ENCODE measurements around the gene OPCML. TPM values are rescaled to one million over a fixed set of nuclear protein-coding genes. Genes with fewer than 3 reads are reported as not detected.

The OPCML gene
- polyA plus RNA-seq, 1 donor from 2014 or later: 11.6 TPM

DNA sequence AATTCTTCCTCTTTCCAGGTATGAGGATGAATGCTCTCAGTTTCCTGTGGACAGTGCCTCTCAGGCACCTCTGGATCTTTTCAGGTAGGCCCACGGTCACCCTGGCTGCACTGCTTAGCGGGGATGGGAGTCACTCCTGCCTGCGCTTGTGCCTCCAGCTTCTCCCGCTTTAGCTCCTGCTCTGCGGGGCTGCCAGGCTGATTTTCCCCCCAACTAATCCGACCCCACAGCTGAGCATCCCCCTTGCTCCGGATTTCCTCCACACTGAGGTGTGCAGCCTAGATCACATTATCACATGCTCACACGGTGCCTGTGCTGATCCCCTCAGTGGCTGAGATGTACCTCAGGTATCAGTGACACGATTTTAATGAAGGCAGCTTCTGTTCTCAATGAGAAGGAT lies 879.1 kb downstream of the OPCML start:
- no peaks in the 10 kb centered on the region for H3F3A ChIP-seq (ENCODE audit: insufficient read depth, low read length, poor library complexity, severe bottlenecking)
- H3K9me3 ChIP-seq (ENCODE audit: low read length): no peaks in the 10 kb centered on the region
- H3K4me3 ChIP-seq (ENCODE audit: low read length): no peak overlapping the region
- TF ChIP-seq, protein P1, sequence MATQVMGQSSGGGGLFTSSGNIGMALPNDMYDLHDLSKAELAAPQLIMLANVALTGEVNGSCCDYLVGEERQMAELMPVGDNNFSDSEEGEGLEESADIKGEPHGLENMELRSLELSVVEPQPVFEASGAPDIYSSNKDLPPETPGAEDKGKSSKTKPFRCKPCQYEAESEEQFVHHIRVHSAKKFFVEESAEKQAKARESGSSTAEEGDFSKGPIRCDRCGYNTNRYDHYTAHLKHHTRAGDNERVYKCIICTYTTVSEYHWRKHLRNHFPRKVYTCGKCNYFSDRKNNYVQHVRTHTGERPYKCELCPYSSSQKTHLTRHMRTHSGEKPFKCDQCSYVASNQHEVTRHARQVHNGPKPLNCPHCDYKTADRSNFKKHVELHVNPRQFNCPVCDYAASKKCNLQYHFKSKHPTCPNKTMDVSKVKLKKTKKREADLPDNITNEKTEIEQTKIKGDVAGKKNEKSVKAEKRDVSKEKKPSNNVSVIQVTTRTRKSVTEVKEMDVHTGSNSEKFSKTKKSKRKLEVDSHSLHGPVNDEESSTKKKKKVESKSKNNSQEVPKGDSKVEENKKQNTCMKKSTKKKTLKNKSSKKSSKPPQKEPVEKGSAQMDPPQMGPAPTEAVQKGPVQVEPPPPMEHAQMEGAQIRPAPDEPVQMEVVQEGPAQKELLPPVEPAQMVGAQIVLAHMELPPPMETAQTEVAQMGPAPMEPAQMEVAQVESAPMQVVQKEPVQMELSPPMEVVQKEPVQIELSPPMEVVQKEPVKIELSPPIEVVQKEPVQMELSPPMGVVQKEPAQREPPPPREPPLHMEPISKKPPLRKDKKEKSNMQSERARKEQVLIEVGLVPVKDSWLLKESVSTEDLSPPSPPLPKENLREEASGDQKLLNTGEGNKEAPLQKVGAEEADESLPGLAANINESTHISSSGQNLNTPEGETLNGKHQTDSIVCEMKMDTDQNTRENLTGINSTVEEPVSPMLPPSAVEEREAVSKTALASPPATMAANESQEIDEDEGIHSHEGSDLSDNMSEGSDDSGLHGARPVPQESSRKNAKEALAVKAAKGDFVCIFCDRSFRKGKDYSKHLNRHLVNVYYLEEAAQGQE (IDR thresholded peaks at IDR 0.05; ENCODE audit: borderline replicate concordance): no peak
- TF ChIP-seq, protein P2, sequence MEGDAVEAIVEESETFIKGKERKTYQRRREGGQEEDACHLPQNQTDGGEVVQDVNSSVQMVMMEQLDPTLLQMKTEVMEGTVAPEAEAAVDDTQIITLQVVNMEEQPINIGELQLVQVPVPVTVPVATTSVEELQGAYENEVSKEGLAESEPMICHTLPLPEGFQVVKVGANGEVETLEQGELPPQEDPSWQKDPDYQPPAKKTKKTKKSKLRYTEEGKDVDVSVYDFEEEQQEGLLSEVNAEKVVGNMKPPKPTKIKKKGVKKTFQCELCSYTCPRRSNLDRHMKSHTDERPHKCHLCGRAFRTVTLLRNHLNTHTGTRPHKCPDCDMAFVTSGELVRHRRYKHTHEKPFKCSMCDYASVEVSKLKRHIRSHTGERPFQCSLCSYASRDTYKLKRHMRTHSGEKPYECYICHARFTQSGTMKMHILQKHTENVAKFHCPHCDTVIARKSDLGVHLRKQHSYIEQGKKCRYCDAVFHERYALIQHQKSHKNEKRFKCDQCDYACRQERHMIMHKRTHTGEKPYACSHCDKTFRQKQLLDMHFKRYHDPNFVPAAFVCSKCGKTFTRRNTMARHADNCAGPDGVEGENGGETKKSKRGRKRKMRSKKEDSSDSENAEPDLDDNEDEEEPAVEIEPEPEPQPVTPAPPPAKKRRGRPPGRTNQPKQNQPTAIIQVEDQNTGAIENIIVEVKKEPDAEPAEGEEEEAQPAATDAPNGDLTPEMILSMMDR (IDR thresholded peaks at IDR 0.05; ENCODE audit: poor library complexity, severe bottlenecking): no peak
- TF ChIP-seq TAF1 (IDR thresholded peaks at IDR 0.05; ENCODE audit: low read depth): no peak
- no peak for TF ChIP-seq POLR2AphosphoS5 (IDR thresholded peaks at IDR 0.05)
- TF ChIP-seq EP300 (conservative IDR thresholded peaks at IDR 0.05; ENCODE audit: poor library complexity, severe bottlenecking): no peak
- no peak for TF ChIP-seq EZH2 (IDR thresholded peaks at IDR 0.05; ENCODE audit: borderline replicate concordance, insufficient read depth, low read length, poor library complexity, severe bottlenecking)
- no peak for TF ChIP-seq MXI1 (conservative IDR thresholded peaks at IDR 0.05; ENCODE audit: poor library complexity, severe bottlenecking)
- no peak for TF ChIP-seq SMC3 (conservative IDR thresholded peaks at IDR 0.05; ENCODE audit: poor library complexity)
- TF ChIP-seq RAD21 (conservative IDR thresholded peaks at IDR 0.05): no peak
- no peaks in the 10 kb centered on the region for H3K9me2 ChIP-seq (ENCODE audit: insufficient read depth, low read length)
- H3K27me3 ChIP-seq (ENCODE audit: insufficient read depth, low read depth, low read length): no peaks in the 10 kb centered on the region
- no peak overlapping the region for H3K9ac ChIP-seq (ENCODE audit: low read length)
- H3K36me3 ChIP-seq (ENCODE audit: insufficient read depth, low read length): no peaks in the 10 kb centered on the region
- H2AFZ ChIP-seq (ENCODE audit: low read depth, low read length): no peak overlapping the region
- no peaks in the 10 kb centered on the region for H4K20me1 ChIP-seq (ENCODE audit: insufficient read depth)
- no peak overlapping the region for H3K27ac ChIP-seq (ENCODE audit: low read length)
- H3K4me2 ChIP-seq (ENCODE audit: low read length): no peak overlapping the region
- no peaks in the 10 kb centered on the region for H3K79me2 ChIP-seq (replicated peaks; ENCODE audit: insufficient read depth, low read length)

DNA sequence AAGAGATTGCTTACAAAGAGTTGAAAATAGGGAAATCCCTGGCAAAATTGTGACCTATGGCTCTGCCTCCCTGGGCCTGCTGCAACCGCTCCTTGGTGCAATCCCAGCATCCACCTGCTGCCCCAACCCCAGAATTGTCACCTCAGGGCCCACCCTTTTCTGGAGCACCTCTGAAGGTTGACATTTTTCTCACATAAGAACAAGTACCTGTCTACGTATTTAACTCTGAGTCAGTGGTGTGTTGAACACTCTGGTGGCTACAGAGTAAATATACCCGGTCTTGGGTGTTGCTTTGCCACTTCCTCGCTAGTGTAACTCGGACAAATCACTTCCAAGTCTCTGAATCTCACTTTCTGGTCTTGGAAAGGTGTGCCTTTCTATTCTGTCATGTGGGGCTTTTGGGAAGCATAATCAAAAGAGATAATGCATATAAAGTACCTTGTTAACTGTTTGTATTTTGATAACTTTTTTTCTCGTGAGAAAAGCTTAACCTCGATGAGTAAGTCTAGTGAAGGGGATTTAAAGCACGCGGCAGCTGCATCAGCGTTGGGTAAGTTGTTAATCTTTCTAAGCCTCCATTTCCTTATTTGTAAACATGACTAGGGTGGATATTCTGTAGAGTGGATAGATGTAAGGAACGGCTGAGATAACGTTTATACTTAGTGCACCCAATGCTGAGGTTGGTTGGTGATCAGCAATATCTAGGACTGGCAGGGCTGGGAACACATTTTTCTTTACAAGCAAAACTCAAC lies 881.2 kb downstream of the OPCML start:
- Histone ChIP-seq H2AFZ (ENCODE audit: low read depth, low read length) (no peak overlapping the region), H3K9me3 (ENCODE audit: low read length) (no peaks in the 10 kb centered on the region), H3K9ac (ENCODE audit: low read length) (no peak overlapping the region), H3K27me3 (ENCODE audit: insufficient read depth, low read depth, low read length) (no peaks in the 10 kb centered on the region), H3K4me3 (ENCODE audit: low read length) (no peak overlapping the region), H3K79me2 (replicated peaks; ENCODE audit: insufficient read depth, low read length) (no peaks in the 10 kb centered on the region), H3K9me2 (ENCODE audit: insufficient read depth, low read length) (no peaks in the 10 kb centered on the region), H3F3A (ENCODE audit: insufficient read depth, low read length, poor library complexity, severe bottlenecking) (no peaks in the 10 kb centered on the region), H3K36me3 (ENCODE audit: insufficient read depth, low read length) (no peaks in the 10 kb centered on the region), H3K4me2 (ENCODE audit: low read length) (no peak overlapping the region), H3K27ac (ENCODE audit: low read length) (no peak overlapping the region), H4K20me1 (ENCODE audit: insufficient read depth) (no peaks in the 10 kb centered on the region)
- TF ChIP-seq RAD21 (conservative IDR thresholded peaks at IDR 0.05): no peak
